MM.1S (cell line): ENCODE results near the gene METTL18.

Experiments
- DNase-seq: peaks from one replicate; pipeline ENCODE4 v3.0.0-alpha.2; 2015
- H2AFZ ChIP-seq: fragments of 300-600 bp; sonication (generic); 2 replicates; pipeline ENCODE4 v1.6.0; 2016; ENCODE audit warnings: antibody characterized with exemption, low read length
- H3F3A ChIP-seq: fragments of 300-600 bp; sonication (generic); 2 replicates; pipeline ENCODE4 v1.6.1; 2016; ENCODE audit warnings: mild to moderate bottlenecking, antibody characterized with exemption, low read length, moderate library complexity, mixed read lengths; ENCODE audit not compliant: insufficient read depth
- H3K27ac ChIP-seq: fragments of 300-600 bp; sonication (generic); 2 replicates; pipeline ENCODE4 v1.5.1; 2016; ENCODE audit warnings: mild to moderate bottlenecking, low read length
- H3K27me3 ChIP-seq: fragments of 300-600 bp; sonication (generic); replicated peaks from 2 replicates; pipeline ENCODE4 v1.6.0; 2016; ENCODE audit warnings: low read length; ENCODE audit not compliant: insufficient read depth
- H3K36me3 ChIP-seq: fragments of 300-600 bp; sonication (generic); replicated peaks from 2 replicates; pipeline ENCODE4 v1.6.1; 2016; ENCODE audit warnings: mild to moderate bottlenecking, low read length, mixed read lengths; ENCODE audit not compliant: insufficient read depth
- H3K4me1 ChIP-seq: fragments of 300-600 bp; sonication (generic); 2 replicates; pipeline ENCODE4 v1.6.1; 2016; ENCODE audit warnings: low read length, mixed read lengths
- H3K4me2 ChIP-seq: fragments of 300-600 bp; sonication (generic); 2 replicates; pipeline ENCODE4 v1.6.0; 2016; ENCODE audit warnings: low read depth, low read length
- H3K4me3 ChIP-seq: fragments of 300-600 bp; sonication (generic); 2 replicates; pipeline ENCODE4 v1.5.1; 2016; ENCODE audit warnings: low read length, mixed read lengths
- H3K79me2 ChIP-seq: fragments of 300-600 bp; sonication (generic); 2 replicates; pipeline ENCODE4 v1.6.1; 2016; ENCODE audit warnings: mixed run types, low read length, mixed read lengths
- H3K9ac ChIP-seq: fragments of 300-600 bp; sonication (generic); 2 replicates; pipeline ENCODE4 v1.6.1; 2016; ENCODE audit warnings: low read length, mixed read lengths
- H3K9me2 ChIP-seq: fragments of 300-600 bp; sonication (generic); replicated peaks from 2 replicates; pipeline ENCODE4 v1.6.1; 2016; ENCODE audit warnings: mild to moderate bottlenecking, low read length, mixed read lengths; ENCODE audit not compliant: insufficient read depth
- H3K9me3 ChIP-seq: fragments of 300-600 bp; sonication (generic); replicated peaks from 2 replicates; pipeline ENCODE4 v1.6.1; 2016; ENCODE audit warnings: mild to moderate bottlenecking, low read length, mixed read lengths; ENCODE audit not compliant: insufficient read depth
- H4K20me1 ChIP-seq: fragments of 300-600 bp; sonication (generic); 2 replicates; pipeline ENCODE4 v1.6.1; 2016; ENCODE audit warnings: mild to moderate bottlenecking, low read length, moderate library complexity, mixed read lengths; ENCODE audit not compliant: insufficient read depth
- CTCF ChIP-seq: fragments of 300-600 bp; sonication (generic); IDR thresholded peaks from 2 replicates; pipeline ENCODE4 v1.5.1; 2016; ENCODE audit warnings: antibody characterized with exemption, low read length, mixed read lengths
- EZH2 ChIP-seq: fragments of 300-600 bp; sonication (generic); optimal IDR thresholded peaks from 2 replicates; pipeline ENCODE3; 2017; ENCODE audit warnings: low read depth, mild to moderate bottlenecking, antibody characterized with exemption, low read length, mixed read lengths
- EZH2phosphoT487 ChIP-seq: fragments of 300-600 bp; sonication (generic); IDR thresholded peaks from 2 replicates; pipeline ENCODE4 v1.6.1; 2018; ENCODE audit warnings: antibody characterized with exemption, low read length

Gene METTL18

GRCh38 chr1:169835647-169836046, 40.9 kb upstream of the METTL18 start:
- H2AFZ ChIP-seq = no peak overlapping the region
- TF ChIP-seq CTCF (no peak), EZH2phosphoT487 (no peak), EZH2 (no peak)
- no peaks in the 10 kb centered on the region for H3K9me3 ChIP-seq
- no peaks in the 10 kb centered on the region for H3K9me2 ChIP-seq
- peak; percentile 27 for DNase-seq
- no peaks in the 10 kb centered on the region for H4K20me1 ChIP-seq
- H3K79me2 ChIP-seq = peaks cover 4% of the 10 kb centered on the region
- H3K4me1 ChIP-seq = peaks cover 24% of the 10 kb centered on the region
- no peak overlapping the region; the same call in 1 of the 2 replicates for H3K9ac ChIP-seq
- H3K4me2 ChIP-seq = peak overlapping the region; percentile 44
- no peaks in the 10 kb centered on the region for H3K27me3 ChIP-seq
- peak overlapping the region; percentile 2; the same call in 1 of the 2 replicates for H3K4me3 ChIP-seq
- H3K36me3 ChIP-seq = peaks cover 3% of the 10 kb centered on the region; the same call in 1 of the 2 replicates
- H3K27ac ChIP-seq = peak overlapping the region; percentile 37; the same call in 1 of the 2 replicates
- H3F3A ChIP-seq = peaks cover 8% of the 10 kb centered on the region; the same call in 1 of the 2 replicates

- H3K27me3 ChIP-seq = no peaks in the 10 kb centered on the region
- H3K9ac ChIP-seq = no peak overlapping the region
- TF ChIP-seq CTCF = no peak
- no peak for TF ChIP-seq EZH2phosphoT487
- no peak for TF ChIP-seq EZH2
- H3F3A ChIP-seq = peaks cover 8% of the 10 kb centered on the region; the same call in 1 of the 2 replicates
- no peaks in the 10 kb centered on the region for H3K9me2 ChIP-seq
- H3K9me3 ChIP-seq = no peaks in the 10 kb centered on the region
- H2AFZ ChIP-seq = no peak overlapping the region
- H3K4me1 ChIP-seq = peaks cover 24% of the 10 kb centered on the region
- no peak overlapping the region for H3K27ac ChIP-seq
- no peak overlapping the region for H3K4me3 ChIP-seq
- peak overlapping the region; percentile 44; the same call in 1 of the 2 replicates for H3K4me2 ChIP-seq
- H3K79me2 ChIP-seq = 0 out of 2 replicates have a peak, but pooled peaks cover 4% of the 10 kb centered on the region
- H4K20me1 ChIP-seq = no peaks in the 10 kb centered on the region
- peaks cover 5% of the 10 kb centered on the region; the same call in 1 of the 2 replicates for H3K36me3 ChIP-seq
- no peak for DNase-seq
Measured at GRCh38 chr1:169834869-169835268, 40.2 kb upstream of the METTL18 start.

GRCh38 chr1:169833179-169833901, 38.6 kb upstream of the METTL18 start:
- no peak for DNase-seq
- H3K27ac ChIP-seq = no peak overlapping the region
- no peak overlapping the region for H2AFZ ChIP-seq
- 0 out of 2 replicates have a peak, but pooled peaks cover 4% of the 10 kb centered on the region for H3K79me2 ChIP-seq
- H3K27me3 ChIP-seq = no peaks in the 10 kb centered on the region
- H4K20me1 ChIP-seq = no peaks in the 10 kb centered on the region
- no peak overlapping the region for H3K9ac ChIP-seq
- no peak overlapping the region for H3K4me2 ChIP-seq
- H3K4me3 ChIP-seq = no peak overlapping the region
- TF ChIP-seq CTCF = no peak
- H3F3A ChIP-seq = peaks cover 8% of the 10 kb centered on the region; the same call in 1 of the 2 replicates
- peaks cover 24% of the 10 kb centered on the region for H3K4me1 ChIP-seq
- no peaks in the 10 kb centered on the region for H3K9me3 ChIP-seq
- no peaks in the 10 kb centered on the region for H3K9me2 ChIP-seq
- peaks cover 5% of the 10 kb centered on the region; the same call in 1 of the 2 replicates for H3K36me3 ChIP-seq
